ENCODE results near the gene MPO.

MPO gene

DNA sequence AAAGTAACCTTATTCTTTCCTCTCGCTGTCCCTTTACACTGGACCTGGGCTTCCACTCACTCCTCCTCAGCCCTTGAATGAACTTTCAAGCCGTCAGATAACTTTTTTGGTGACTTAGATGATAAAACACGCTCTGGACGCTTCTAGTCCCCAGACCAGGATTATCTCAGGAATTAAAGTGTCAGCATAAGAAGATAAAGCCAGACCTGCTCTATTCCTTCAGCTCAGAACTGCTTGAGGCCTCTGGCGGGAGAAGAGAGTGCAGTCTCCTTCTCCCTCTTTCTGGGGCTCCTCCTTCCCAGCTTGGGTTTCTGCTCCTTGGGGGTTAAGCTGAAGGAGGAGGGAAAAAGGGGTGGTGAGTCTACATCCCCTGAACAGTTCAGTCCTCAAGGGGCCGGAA, 35.8 kb downstream of the MPO start:
- Histone ChIP-seq H3K27ac (ENCODE audit: insufficient read depth in 1 of 2, low read depth in 1 of 2, low read length in 2 of 2, poor library complexity in 1 of 2, severe bottlenecking in 2 of 2) (no peak overlapping the region), H3K4me3 (ENCODE audit: control insufficient read depth in 1 of 7, extremely low read depth in 1 of 7, insufficient read depth in 4 of 7, low read depth in 2 of 7, low read length in 6 of 7) (no peak overlapping the region), H3K36me3 (ENCODE audit: control insufficient read depth in 4 of 4, insufficient read depth in 4 of 4, low read length in 3 of 4) (no peaks in the 10 kb centered on the region), H3K27me3 (replicated peaks in 2 of 5; ENCODE audit: control insufficient read depth in 4 of 5, insufficient read depth in 5 of 5, low read length in 4 of 5) (peaks cover 0 to 33% (median 13%) of the 10 kb centered on the region in 5 experiments), H3K9me3 (ENCODE audit: control extremely low read depth in 1 of 5, control insufficient read depth in 4 of 5, insufficient read depth in 2 of 5, low read depth in 1 of 5, low read length in 4 of 5) (no peaks in the 10 kb centered on the region), H3K4me1 (ENCODE audit: control extremely low read depth in 1 of 4, control insufficient read depth in 4 of 4, insufficient read depth in 4 of 4, low read length in 3 of 4) (peaks cover 0 to 19% (median 15%) of the 10 kb centered on the region in 4 experiments)
- POLR2A ChIA-PET, result no interaction called here
- WGBS (ENCODE audit: insufficient coverage), result 97% methylated on average over 4 of the region's 6 CpGs
- DNase-seq, result no peak
- CTCF ChIA-PET, result interaction anchor here (1.1 kb wide), 2 partner anchors 26 to 74 kb away, joined by 3 read pairs; partner anchors contain the start of gene MKS1

DNA sequence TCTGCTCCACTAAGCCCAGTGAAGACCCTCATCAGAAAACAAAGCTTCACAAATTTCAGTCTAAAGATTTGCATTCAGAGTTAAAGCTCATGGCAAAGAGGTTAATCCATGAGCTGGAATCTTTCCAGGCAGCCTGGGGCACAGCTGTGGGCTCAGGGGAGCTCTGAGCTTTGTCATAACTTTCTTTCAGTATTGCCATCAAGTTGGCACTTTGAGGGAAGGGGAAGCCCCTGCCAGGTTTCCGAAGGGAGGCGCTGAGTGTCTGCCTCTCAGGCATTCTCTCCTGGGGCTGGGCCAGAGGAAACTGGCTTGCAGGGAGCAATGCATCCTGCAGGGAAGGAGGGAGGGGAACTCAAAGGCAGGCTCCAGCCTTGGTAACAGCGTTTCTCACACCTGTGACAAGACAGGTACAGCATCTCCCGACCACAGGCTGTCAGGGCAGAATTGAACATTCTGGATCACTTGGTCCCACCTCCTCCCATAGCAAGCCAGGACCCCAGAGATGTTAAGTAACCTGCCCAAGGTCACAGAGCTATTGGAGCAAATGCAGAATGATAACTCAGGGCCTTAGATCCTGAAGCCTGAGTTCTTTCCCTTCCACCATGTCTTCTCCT, 38.5 kb downstream of the MPO start:
- Histone ChIP-seq H3K27ac (ENCODE audit: insufficient read depth in 1 of 2, low read depth in 1 of 2, low read length in 2 of 2, poor library complexity in 1 of 2, severe bottlenecking in 2 of 2) (no peak overlapping the region), H3K4me1 (ENCODE audit: control extremely low read depth in 1 of 4, control insufficient read depth in 4 of 4, insufficient read depth in 4 of 4, low read length in 3 of 4) (no peaks in the 10 kb centered on the region), H3K36me3 (ENCODE audit: control insufficient read depth in 4 of 4, insufficient read depth in 4 of 4, low read length in 3 of 4) (no peaks in the 10 kb centered on the region), H3K9me3 (ENCODE audit: control extremely low read depth in 1 of 5, control insufficient read depth in 4 of 5, insufficient read depth in 2 of 5, low read depth in 1 of 5, low read length in 4 of 5) (no peaks in the 10 kb centered on the region), H3K27me3 (replicated peaks in 2 of 5; ENCODE audit: control insufficient read depth in 4 of 5, insufficient read depth in 5 of 5, low read length in 4 of 5) (peaks cover 0 to 33% (median 11%) of the 10 kb centered on the region in 5 experiments), H3K4me3 (ENCODE audit: control insufficient read depth in 1 of 7, extremely low read depth in 1 of 7, insufficient read depth in 4 of 7, low read depth in 2 of 7, low read length in 6 of 7) (no peak overlapping the region)
- WGBS (ENCODE audit: insufficient coverage), result 30% methylated on average over 4 of the region's 4 CpGs
- POLR2A ChIA-PET, result no interaction called here
- peak in 2 of 3 donors; percentile 16 for DNase-seq
- CTCF ChIA-PET, result interaction anchor here (1.2 to 1.3 kb wide), 2 partner anchors 9 to 42 kb away, joined by 3 to 4 read pairs; no protein-coding TSS in a partner anchor

- Histone ChIP-seq H3K27me3 (replicated peaks in 2 of 5; ENCODE audit: control insufficient read depth in 4 of 5, insufficient read depth in 5 of 5, low read length in 4 of 5) (peaks cover 0 to 46% (median 23%) of the 10 kb centered on the region in 5 experiments), H3K9me3 (ENCODE audit: control extremely low read depth in 1 of 5, control insufficient read depth in 4 of 5, insufficient read depth in 2 of 5, low read depth in 1 of 5, low read length in 4 of 5) (no peaks in the 10 kb centered on the region), H3K36me3 (ENCODE audit: control insufficient read depth in 4 of 4, insufficient read depth in 4 of 4, low read length in 3 of 4) (no peaks in the 10 kb centered on the region), H3K27ac (ENCODE audit: insufficient read depth in 1 of 2, low read depth in 1 of 2, low read length in 2 of 2, poor library complexity in 1 of 2, severe bottlenecking in 2 of 2) (no peak overlapping the region), H3K4me3 (ENCODE audit: control insufficient read depth in 1 of 7, extremely low read depth in 1 of 7, insufficient read depth in 4 of 7, low read depth in 2 of 7, low read length in 6 of 7) (no peak overlapping the region), H3K4me1 (ENCODE audit: control extremely low read depth in 1 of 4, control insufficient read depth in 4 of 4, insufficient read depth in 4 of 4, low read length in 3 of 4) (no peaks in the 10 kb centered on the region)
- DNase-seq, result no peak
- CTCF ChIA-PET, result no interaction called here
- POLR2A ChIA-PET, result no interaction called here
- WGBS (ENCODE audit: insufficient coverage), result 54% methylated on average over 1 of the region's 1 CpG
Measured at GRCh38 chr17:58239987-58240386, 40.7 kb downstream of the MPO start.

- Histone ChIP-seq H3K36me3 (ENCODE audit: control insufficient read depth in 4 of 4, insufficient read depth in 4 of 4, low read length in 3 of 4) (no peaks in the 10 kb centered on the region), H3K27ac (ENCODE audit: insufficient read depth in 1 of 2, low read depth in 1 of 2, low read length in 2 of 2, poor library complexity in 1 of 2, severe bottlenecking in 2 of 2) (no peak within 1 kb of the TSS), H3K4me1 (ENCODE audit: control extremely low read depth in 1 of 4, control insufficient read depth in 4 of 4, insufficient read depth in 4 of 4, low read length in 3 of 4) (peaks cover 0 to 3% (median 0%) of the 10 kb centered on the region in 4 experiments), H3K9me3 (ENCODE audit: control extremely low read depth in 1 of 5, control insufficient read depth in 4 of 5, insufficient read depth in 2 of 5, low read depth in 1 of 5, low read length in 4 of 5) (no peaks in the 10 kb centered on the region), H3K27me3 (replicated peaks in 2 of 5; ENCODE audit: control insufficient read depth in 4 of 5, insufficient read depth in 5 of 5, low read length in 4 of 5) (peaks cover 0 to 54% (median 26%) of the 10 kb centered on the region in 5 experiments), H3K4me3 (ENCODE audit: control insufficient read depth in 1 of 7, extremely low read depth in 1 of 7, insufficient read depth in 4 of 7, low read depth in 2 of 7, low read length in 6 of 7) (no peak within 1 kb of the TSS)
- CTCF ChIA-PET, result interaction anchor here (1.1 to 1.7 kb wide), 2 partner anchors 10 to 79 kb away, joined by 3 to 7 read pairs; no protein-coding TSS in a partner anchor
- POLR2A ChIA-PET, result no interaction called here
- 83% methylated on average over 4 of the region's 5 CpGs for WGBS (ENCODE audit: insufficient coverage)
- DNase-seq, result no peak
Measured at GRCh38 chr17:58238147-58238634, 42.5 kb downstream of the MPO start, which contains the start of gene LPO. Gene LPO (plus strand): TSS chr17:58238584. CDS start chr17:58242980, 4,396 bp downstream.

DNA sequence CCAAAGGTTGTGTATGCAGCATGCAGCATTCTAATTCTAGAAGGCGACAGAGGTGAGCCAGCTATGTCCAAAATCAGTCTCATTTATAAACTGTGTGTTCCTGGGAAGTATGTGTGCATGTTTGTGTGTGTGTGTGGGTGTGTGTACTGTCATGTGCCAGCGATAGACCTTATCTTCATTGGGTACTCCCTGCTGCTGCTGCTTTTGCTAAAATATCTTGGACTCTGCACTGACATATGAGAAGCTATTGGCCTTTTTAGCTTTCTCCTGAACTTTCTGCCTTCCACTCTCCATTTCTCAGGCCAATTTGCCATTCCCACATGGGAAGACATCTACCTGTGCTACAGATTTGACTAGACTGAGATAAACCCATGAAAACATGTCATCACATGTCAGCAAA, 44.3 kb downstream of the MPO start:
- Histone ChIP-seq H3K9me3 (ENCODE audit: control extremely low read depth in 1 of 5, control insufficient read depth in 4 of 5, insufficient read depth in 2 of 5, low read depth in 1 of 5, low read length in 4 of 5) (no peaks in the 10 kb centered on the region), H3K36me3 (ENCODE audit: control insufficient read depth in 4 of 4, insufficient read depth in 4 of 4, low read length in 3 of 4) (no peaks in the 10 kb centered on the region), H3K27me3 (replicated peaks in 2 of 5; ENCODE audit: control insufficient read depth in 4 of 5, insufficient read depth in 5 of 5, low read length in 4 of 5) (peaks cover 0 to 45% (median 18%) of the 10 kb centered on the region in 5 experiments), H3K4me3 (ENCODE audit: control insufficient read depth in 1 of 7, extremely low read depth in 1 of 7, insufficient read depth in 4 of 7, low read depth in 2 of 7, low read length in 6 of 7) (no peak overlapping the region), H3K27ac (ENCODE audit: insufficient read depth in 1 of 2, low read depth in 1 of 2, low read length in 2 of 2, poor library complexity in 1 of 2, severe bottlenecking in 2 of 2) (no peak overlapping the region), H3K4me1 (ENCODE audit: control extremely low read depth in 1 of 4, control insufficient read depth in 4 of 4, insufficient read depth in 4 of 4, low read length in 3 of 4) (peaks cover 0 to 18% (median 0%) of the 10 kb centered on the region in 4 experiments)
- WGBS (ENCODE audit: insufficient coverage), result 100% methylated on average over 1 of the region's 2 CpGs
- DNase-seq, result no peak
- ChIA-PET POLR2A (interaction anchor here (1.1 kb wide), 1 partner anchor 79 kb away, joined by 3 read pairs; no protein-coding TSS in a partner anchor), CTCF (interaction anchor here (0.7 to 1.6 kb wide), 6 partner anchors 8 to 37 kb away, joined by 3 to 7 read pairs (median 3); no protein-coding TSS in a partner anchor)

DNA sequence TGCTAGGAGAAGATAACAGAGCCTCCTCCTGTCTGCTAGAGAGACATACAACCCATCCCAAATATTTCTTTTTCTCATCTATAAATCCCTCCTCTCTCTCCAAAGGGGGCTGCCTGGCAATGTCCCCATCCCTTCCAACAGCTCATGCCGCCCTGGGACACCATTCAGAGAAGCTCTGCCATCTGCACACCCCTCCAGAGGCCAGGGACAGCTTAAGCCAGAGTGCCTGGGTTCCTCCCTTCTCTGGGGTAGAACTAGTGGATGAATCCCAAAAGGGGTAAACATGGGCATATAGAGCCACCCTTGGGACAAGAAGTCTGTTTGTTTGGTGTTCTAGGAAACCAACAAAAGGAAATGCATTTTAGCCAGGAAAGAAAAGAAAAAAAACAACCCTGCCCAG, 44.9 kb downstream of the MPO start:
- Histone ChIP-seq H3K4me3 (ENCODE audit: control insufficient read depth in 1 of 7, extremely low read depth in 1 of 7, insufficient read depth in 4 of 7, low read depth in 2 of 7, low read length in 6 of 7) (no peak overlapping the region), H3K9me3 (ENCODE audit: control extremely low read depth in 1 of 5, control insufficient read depth in 4 of 5, insufficient read depth in 2 of 5, low read depth in 1 of 5, low read length in 4 of 5) (no peaks in the 10 kb centered on the region), H3K36me3 (ENCODE audit: control insufficient read depth in 4 of 4, insufficient read depth in 4 of 4, low read length in 3 of 4) (no peaks in the 10 kb centered on the region), H3K4me1 (ENCODE audit: control extremely low read depth in 1 of 4, control insufficient read depth in 4 of 4, insufficient read depth in 4 of 4, low read length in 3 of 4) (peaks cover 0 to 18% (median 0%) of the 10 kb centered on the region in 4 experiments), H3K27ac (ENCODE audit: insufficient read depth in 1 of 2, low read depth in 1 of 2, low read length in 2 of 2, poor library complexity in 1 of 2, severe bottlenecking in 2 of 2) (no peak overlapping the region), H3K27me3 (replicated peaks in 2 of 5; ENCODE audit: control insufficient read depth in 4 of 5, insufficient read depth in 5 of 5, low read length in 4 of 5) (peaks cover 0 to 41% (median 18%) of the 10 kb centered on the region in 5 experiments)
- CTCF ChIA-PET, result interaction anchor here (1.1 to 1.6 kb wide), 3 partner anchors 8 to 12 kb away, joined by 3 to 7 read pairs (median 4); no protein-coding TSS in a partner anchor
- 100% methylated on average over 1 of the region's 1 CpG for WGBS (ENCODE audit: insufficient coverage)
- DNase-seq, result no peak
- POLR2A ChIA-PET, result no interaction called here

- peaks cover 0 to 18% (median 0%) of the 10 kb centered on the region in 4 experiments for H3K4me1 ChIP-seq (ENCODE audit: control extremely low read depth in 1 of 4, control insufficient read depth in 4 of 4, insufficient read depth in 4 of 4, low read length in 3 of 4)
- CTCF ChIA-PET, result no interaction called here
- no peak overlapping the region for H3K27ac ChIP-seq (ENCODE audit: insufficient read depth in 1 of 2, low read depth in 1 of 2, low read length in 2 of 2, poor library complexity in 1 of 2, severe bottlenecking in 2 of 2)
- H3K27me3 ChIP-seq (replicated peaks in 2 of 5; ENCODE audit: control insufficient read depth in 4 of 5, insufficient read depth in 5 of 5, low read length in 4 of 5), result peaks cover 0 to 30% (median 18%) of the 10 kb centered on the region in 5 experiments
- H3K36me3 ChIP-seq (ENCODE audit: control insufficient read depth in 4 of 4, insufficient read depth in 4 of 4, low read length in 3 of 4), result no peaks in the 10 kb centered on the region
- no peaks in the 10 kb centered on the region for H3K9me3 ChIP-seq (ENCODE audit: control extremely low read depth in 1 of 5, control insufficient read depth in 4 of 5, insufficient read depth in 2 of 5, low read depth in 1 of 5, low read length in 4 of 5)
- 100% methylated on average over 1 of the region's 3 CpGs for WGBS (ENCODE audit: insufficient coverage)
- no peak for DNase-seq
- POLR2A ChIA-PET, result no interaction called here
- H3K4me3 ChIP-seq (ENCODE audit: control insufficient read depth in 1 of 7, extremely low read depth in 1 of 7, insufficient read depth in 4 of 7, low read depth in 2 of 7, low read length in 6 of 7), result no peak overlapping the region
Measured at GRCh38 chr17:58234512-58234911, 46.2 kb downstream of the MPO start.

All from common myeloid progenitor, CD34-positive (primary cell).